ENCODE results near the gene NHS. TPM values are rescaled to one million over a fixed set of nuclear protein-coding genes. Genes with fewer than 3 reads are reported as not detected.

Gene NHS
- total RNA-seq, 2 donors from 2014 or later, result 6.0 to 7.3 TPM

DNA sequence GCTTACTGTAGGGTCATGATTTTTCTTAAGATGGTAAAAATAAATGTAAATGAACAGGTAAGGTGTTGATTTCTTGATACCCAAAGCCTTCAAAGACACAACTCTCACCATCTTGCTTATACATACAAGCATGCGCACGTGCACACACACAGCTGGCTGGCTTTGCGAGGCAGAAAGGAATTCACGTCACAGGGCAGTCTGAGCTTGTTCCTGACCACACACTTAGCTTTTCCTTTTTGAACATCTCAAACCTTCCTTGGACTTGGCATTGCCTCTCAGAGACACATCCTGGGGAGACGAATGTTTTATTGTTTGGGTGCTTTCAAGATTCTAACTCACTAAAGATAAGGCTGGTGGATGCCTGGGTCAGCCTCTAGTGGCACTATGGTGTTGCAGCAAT is 175.0 kb downstream of the NHS start:
- TF ChIP-seq, protein P1, sequence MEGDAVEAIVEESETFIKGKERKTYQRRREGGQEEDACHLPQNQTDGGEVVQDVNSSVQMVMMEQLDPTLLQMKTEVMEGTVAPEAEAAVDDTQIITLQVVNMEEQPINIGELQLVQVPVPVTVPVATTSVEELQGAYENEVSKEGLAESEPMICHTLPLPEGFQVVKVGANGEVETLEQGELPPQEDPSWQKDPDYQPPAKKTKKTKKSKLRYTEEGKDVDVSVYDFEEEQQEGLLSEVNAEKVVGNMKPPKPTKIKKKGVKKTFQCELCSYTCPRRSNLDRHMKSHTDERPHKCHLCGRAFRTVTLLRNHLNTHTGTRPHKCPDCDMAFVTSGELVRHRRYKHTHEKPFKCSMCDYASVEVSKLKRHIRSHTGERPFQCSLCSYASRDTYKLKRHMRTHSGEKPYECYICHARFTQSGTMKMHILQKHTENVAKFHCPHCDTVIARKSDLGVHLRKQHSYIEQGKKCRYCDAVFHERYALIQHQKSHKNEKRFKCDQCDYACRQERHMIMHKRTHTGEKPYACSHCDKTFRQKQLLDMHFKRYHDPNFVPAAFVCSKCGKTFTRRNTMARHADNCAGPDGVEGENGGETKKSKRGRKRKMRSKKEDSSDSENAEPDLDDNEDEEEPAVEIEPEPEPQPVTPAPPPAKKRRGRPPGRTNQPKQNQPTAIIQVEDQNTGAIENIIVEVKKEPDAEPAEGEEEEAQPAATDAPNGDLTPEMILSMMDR (conservative IDR thresholded peaks at IDR 0.05), result peak; percentile 58
- Histone ChIP-seq H3K27me3 (ENCODE audit: control insufficient read depth, insufficient read depth, low read length, poor library complexity, severe bottlenecking) (no peaks in the 10 kb centered on the region), H3K9me3 (ENCODE audit: control insufficient read depth, low read length) (no peaks in the 10 kb centered on the region), H3K9ac (ENCODE audit: extremely low read depth, low read length, poor library complexity, severe bottlenecking) (no peak overlapping the region), H3K27ac (ENCODE audit: low read depth, low read length) (no peak overlapping the region), H3K4me3 (ENCODE audit: low read length) (no peak overlapping the region), H3K36me3 (ENCODE audit: control insufficient read depth, insufficient read depth, low read length) (no peaks in the 10 kb centered on the region), H3K4me1 (ENCODE audit: control insufficient read depth, insufficient read depth, low read length) (peaks cover 5% of the 10 kb centered on the region)
- Mint-ChIP-seq H3K36me3 (ENCODE audit: low read depth) (no peaks in the 10 kb centered on the region), H3K27ac (no peak overlapping the region), H3K27me3 (ENCODE audit: insufficient read depth) (no peaks in the 10 kb centered on the region), H3K9me3 (no peaks in the 10 kb centered on the region), H3K4me3 (no peak overlapping the region), H3K4me1 (peaks cover 55% of the 10 kb centered on the region)
- no peak for DNase-seq
- WGBS, 2 experiments (ENCODE audit: insufficient coverage in 1 of 2, insufficient read length in 1 of 2), result 86 to 100% methylated on average over 2 to 5 of the region's 5 CpGs

DNA sequence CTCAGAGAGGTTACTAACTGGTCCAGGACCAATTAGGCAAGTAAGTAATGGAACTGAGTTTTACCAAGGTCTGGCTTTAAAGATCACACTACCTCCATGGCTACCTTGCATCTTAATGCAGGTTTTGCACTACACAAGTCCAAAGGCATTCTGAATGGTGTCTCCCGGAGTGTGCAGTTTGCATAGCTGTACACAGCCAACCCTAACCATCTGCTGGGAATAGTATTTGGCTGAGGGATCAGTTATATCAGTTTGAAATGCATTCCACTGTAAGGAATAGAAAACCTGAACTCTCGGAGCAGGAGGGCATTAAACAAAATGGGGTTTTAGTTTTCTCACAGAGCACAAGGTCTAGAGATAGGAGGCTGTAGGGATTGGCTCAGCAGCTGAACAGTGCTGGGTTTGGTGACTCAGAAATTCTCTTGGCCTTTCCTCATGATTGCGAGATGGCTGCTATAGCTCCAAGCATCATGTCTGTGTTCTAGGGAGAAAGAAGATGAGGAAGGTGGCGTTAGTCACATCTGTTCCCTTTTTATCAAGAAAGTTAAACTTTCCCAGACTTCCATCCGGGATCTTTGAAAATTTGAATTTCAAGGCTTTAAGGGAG is 177.1 kb downstream of the NHS start:
- Mint-ChIP-seq H3K9me3 (no peaks in the 10 kb centered on the region), H3K27ac (no peak overlapping the region), H3K4me1 (peaks cover 50% of the 10 kb centered on the region), H3K4me3 (no peak overlapping the region), H3K27me3 (ENCODE audit: insufficient read depth) (no peaks in the 10 kb centered on the region), H3K36me3 (ENCODE audit: low read depth) (no peaks in the 10 kb centered on the region)
- H3K27me3 ChIP-seq (ENCODE audit: control insufficient read depth, insufficient read depth, low read length, poor library complexity, severe bottlenecking), result no peaks in the 10 kb centered on the region
- no peak overlapping the region for H3K27ac ChIP-seq (ENCODE audit: low read depth, low read length)
- H3K4me1 ChIP-seq (ENCODE audit: control insufficient read depth, insufficient read depth, low read length), result no peaks in the 10 kb centered on the region
- no peak overlapping the region for H3K4me3 ChIP-seq (ENCODE audit: low read length)
- no peaks in the 10 kb centered on the region for H3K9me3 ChIP-seq (ENCODE audit: control insufficient read depth, low read length)
- no peak for DNase-seq
- TF ChIP-seq, protein P1 (conservative IDR thresholded peaks at IDR 0.05), result no peak
- H3K9ac ChIP-seq (ENCODE audit: extremely low read depth, low read length, poor library complexity, severe bottlenecking), result no peak overlapping the region
- H3K36me3 ChIP-seq (ENCODE audit: control insufficient read depth, insufficient read depth, low read length), result no peaks in the 10 kb centered on the region
- WGBS, 2 experiments (ENCODE audit: insufficient coverage in 1 of 2, insufficient read length in 1 of 2), result 98 to 100% methylated on average over 1 to 5 of the region's 5 CpGs

DNA sequence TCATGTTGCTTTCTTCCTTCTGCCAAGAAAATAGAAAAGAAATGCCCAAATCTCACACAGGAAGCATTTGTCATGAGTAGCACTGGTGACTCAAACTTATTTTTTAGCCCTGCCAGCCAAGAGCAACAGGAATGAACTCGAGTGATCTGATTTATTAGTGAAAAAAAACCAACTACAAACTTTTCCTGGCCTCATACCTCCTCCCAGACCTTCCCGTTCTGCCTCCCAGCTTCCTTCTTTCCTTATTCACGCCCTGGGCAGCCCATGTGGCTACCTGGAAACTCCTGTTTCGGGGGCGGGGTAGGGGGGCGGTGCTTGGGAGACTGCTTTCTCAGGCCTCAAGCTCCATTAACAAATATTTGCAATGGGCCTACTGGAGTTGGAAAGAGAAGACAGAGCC is 178.5 kb downstream of the NHS start:
- H3K27me3 Mint-ChIP-seq (ENCODE audit: insufficient read depth), result no peaks in the 10 kb centered on the region
- 77 to 80% methylated on average over 1 to 6 of the region's 6 CpGs for WGBS, 2 experiments (ENCODE audit: insufficient coverage in 1 of 2, insufficient read length in 1 of 2)
- no peaks in the 10 kb centered on the region for H3K36me3 Mint-ChIP-seq (ENCODE audit: low read depth)
- no peak overlapping the region for H3K27ac Mint-ChIP-seq
- no peak overlapping the region for H3K4me3 Mint-ChIP-seq
- Histone ChIP-seq H3K36me3 (ENCODE audit: control insufficient read depth, insufficient read depth, low read length) (no peaks in the 10 kb centered on the region), H3K9me3 (ENCODE audit: control insufficient read depth, low read length) (no peaks in the 10 kb centered on the region), H3K27me3 (ENCODE audit: control insufficient read depth, insufficient read depth, low read length, poor library complexity, severe bottlenecking) (no peaks in the 10 kb centered on the region), H3K4me1 (ENCODE audit: control insufficient read depth, insufficient read depth, low read length) (no peaks in the 10 kb centered on the region), H3K27ac (ENCODE audit: low read depth, low read length) (no peak overlapping the region), H3K4me3 (ENCODE audit: low read length) (no peak overlapping the region), H3K9ac (ENCODE audit: extremely low read depth, low read length, poor library complexity, severe bottlenecking) (no peak overlapping the region)
- peak; percentile 70 for DNase-seq
- H3K9me3 Mint-ChIP-seq, result no peaks in the 10 kb centered on the region
- peaks cover 40% of the 10 kb centered on the region for H3K4me1 Mint-ChIP-seq
- TF ChIP-seq, protein P1 (conservative IDR thresholded peaks at IDR 0.05), result no peak
